ENCODE data around the gene SBNO1.
A peak's percentile ranks its signal among the peaks of the same experiment; 100 is the strongest.

SBNO1 gene

DNA sequence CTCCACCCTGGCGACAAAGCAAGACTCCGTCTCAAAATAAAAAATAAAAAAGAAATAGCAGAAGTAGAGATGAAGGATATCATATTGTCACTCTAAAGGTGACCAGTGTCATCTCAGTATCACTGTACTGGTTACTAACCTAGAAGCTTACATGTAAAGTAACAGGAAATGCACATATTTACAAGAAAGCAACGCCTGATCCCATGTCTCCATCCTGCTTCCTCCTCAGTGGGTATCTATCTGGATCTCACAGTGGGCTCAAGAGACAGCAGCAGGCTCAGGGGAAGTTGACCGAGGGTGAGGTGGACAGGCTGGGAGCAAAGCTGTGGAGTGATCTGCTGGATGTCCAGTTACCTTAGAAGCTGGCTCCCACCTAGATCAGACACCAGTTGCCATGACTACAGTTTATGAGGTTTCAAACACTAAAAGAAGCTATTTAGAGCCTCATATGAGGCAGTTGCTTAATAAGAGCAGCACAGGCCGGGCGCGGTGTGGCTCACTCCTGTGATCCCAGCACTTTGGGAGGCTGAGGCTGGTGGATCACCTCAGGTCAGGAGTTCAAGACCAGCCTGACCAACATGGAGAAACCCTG is 120.9 kb downstream of the SBNO1 start:
- intact Hi-C loops (cut with DNase I; ENCODE audit: low total_unique reads), result no loop called here
- no peak overlapping the region for H3K4me3 ChIP-seq
- H3K9me3 ChIP-seq, result no peaks in the 10 kb centered on the region
- no peak for DNase-seq
- peaks cover 0 to 7% (median 0%) of the 10 kb centered on the region in 3 donors for H3K36me3 ChIP-seq
- TF ChIP-seq, protein P1, sequence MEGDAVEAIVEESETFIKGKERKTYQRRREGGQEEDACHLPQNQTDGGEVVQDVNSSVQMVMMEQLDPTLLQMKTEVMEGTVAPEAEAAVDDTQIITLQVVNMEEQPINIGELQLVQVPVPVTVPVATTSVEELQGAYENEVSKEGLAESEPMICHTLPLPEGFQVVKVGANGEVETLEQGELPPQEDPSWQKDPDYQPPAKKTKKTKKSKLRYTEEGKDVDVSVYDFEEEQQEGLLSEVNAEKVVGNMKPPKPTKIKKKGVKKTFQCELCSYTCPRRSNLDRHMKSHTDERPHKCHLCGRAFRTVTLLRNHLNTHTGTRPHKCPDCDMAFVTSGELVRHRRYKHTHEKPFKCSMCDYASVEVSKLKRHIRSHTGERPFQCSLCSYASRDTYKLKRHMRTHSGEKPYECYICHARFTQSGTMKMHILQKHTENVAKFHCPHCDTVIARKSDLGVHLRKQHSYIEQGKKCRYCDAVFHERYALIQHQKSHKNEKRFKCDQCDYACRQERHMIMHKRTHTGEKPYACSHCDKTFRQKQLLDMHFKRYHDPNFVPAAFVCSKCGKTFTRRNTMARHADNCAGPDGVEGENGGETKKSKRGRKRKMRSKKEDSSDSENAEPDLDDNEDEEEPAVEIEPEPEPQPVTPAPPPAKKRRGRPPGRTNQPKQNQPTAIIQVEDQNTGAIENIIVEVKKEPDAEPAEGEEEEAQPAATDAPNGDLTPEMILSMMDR (IDR thresholded peaks at IDR 0.05), result no peak
- H3K27ac ChIP-seq, result no peak overlapping the region
- no peaks in the 10 kb centered on the region for H3K27me3 ChIP-seq
- H3K4me1 ChIP-seq, result peaks cover 0 to 15% (median 13%) of the 10 kb centered on the region in 4 donors

DNA sequence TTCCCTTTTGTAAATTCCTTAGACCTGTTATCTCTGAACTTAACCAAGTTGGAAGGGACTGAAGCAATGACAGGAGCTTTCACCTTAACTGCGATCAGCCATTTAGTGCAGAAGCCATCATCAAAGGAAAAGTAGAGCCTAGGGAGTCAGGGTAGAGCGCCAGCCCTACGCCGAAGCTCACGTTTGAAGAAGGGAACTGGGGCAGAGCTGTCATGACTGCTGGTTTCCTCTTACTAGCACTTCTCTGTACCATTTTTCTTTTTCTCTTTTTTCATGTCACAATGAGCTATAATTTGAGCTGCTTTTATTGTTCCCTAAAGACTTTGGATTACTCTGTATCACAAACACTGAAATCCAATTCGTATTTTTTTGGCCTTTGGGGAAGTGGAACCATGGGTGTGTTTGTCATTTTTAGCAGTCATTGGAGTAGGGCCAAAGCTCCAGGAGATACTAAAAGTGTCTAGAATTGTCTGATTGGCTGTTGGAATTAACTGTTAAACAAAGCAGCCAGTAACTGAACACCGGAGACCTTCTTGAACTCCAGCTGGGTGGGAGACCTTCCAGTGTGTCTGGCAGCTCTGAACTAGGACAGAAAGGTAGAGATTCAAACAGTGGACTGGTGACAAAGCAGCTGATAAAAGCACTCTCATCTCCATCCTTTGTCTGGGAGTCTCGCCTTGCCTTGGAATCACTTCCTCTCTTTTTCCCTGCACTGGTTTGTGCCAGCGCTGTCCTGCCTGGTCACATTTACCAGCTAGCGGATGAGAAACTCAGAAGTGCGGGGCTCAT is 122.3 kb downstream of the SBNO1 start:
- Histone ChIP-seq H3K27ac (peak overlapping the region in 1 of 2 donors; percentile 33), H3K4me3 (no peak overlapping the region), H3K27me3 (no peaks in the 10 kb centered on the region), H3K4me1 (peaks cover 0 to 23% (median 16%) of the 10 kb centered on the region in 4 donors), H3K9me3 (no peaks in the 10 kb centered on the region), H3K36me3 (no peaks in the 10 kb centered on the region)
- TF ChIP-seq, protein P1 (IDR thresholded peaks at IDR 0.05), result no peak
- intact Hi-C loops (cut with DNase I; ENCODE audit: low total_unique reads), result no loop called here
- DNase-seq, result no peak

Data from tibial artery (tissue), 4 donors.